ENCODE data around the gene PRDM4.
"Not testable (repeated sequence)": the region's sequence is repeated elsewhere in the genome, so short reads cannot be mapped to it uniquely, and the experiment has no call there.

The PRDM4 gene

DNA sequence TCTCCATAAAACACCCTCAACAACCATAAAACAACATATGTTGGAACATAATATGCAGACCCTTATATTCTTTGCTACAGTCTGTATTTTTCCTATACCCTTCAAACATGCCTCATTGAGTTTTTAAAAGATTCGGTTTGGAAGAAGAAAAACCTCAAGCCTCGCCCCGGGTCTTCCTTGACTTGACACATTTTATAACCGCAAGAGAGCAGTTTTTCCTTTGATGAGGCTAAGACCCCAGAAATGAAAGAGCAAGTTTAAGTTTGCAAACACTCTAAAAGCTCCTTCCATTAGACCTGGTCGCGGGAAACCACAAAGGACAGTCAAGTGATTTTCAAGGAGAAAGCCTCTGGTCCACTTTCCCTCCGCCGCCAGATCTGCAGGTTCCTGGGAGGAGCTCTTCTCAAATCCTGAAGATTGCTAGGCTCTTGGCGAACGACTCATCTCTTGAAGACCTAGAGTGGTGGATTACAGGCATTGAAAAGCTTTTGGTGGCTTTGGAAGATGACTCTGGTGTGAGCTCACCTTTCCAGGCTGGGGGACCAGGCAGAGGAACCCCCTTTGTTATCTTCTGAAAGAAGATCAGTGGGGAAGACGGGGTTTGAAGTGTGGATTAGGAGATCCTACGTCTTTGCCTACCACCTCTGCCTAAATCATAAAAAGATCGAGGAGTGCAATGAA, 13.6 kb upstream of the PRDM4 start, which contains the start of gene ASCL4:
Gene ASCL4 (plus strand): TSS at position 356 of the 681 bp plus-strand sequence. CDS start 515 bp downstream, outside the sequence.
- DNase-seq, result no peak

DNA sequence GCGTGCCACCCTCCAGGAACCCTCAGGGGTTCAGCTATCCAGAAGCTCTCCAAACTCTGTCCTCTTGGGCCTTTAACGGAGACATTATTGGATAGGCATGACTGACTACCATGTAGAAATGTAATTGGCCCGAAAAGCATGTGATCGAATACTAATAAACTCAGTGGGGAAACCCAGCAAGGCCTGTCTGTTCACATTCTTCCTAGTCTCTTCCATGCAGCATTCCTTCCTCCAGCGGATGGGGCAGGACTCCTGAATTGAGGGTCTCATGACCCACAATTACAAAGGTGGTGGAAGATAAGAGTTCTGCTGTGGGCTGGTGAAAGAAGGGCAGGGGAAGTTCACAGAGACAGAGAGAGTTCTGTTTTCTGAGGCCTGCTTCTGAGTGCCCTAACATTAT, 6.5 kb upstream of the PRDM4 start:
- DNase-seq, result no peak

- no peak for DNase-seq
Measured at GRCh38 chr12:107765316-107765715, 4.4 kb upstream of the PRDM4 start.

- DNase-seq, result no peak
Measured at GRCh38 chr12:107764626-107765025, 3.7 kb upstream of the PRDM4 start.

DNA sequence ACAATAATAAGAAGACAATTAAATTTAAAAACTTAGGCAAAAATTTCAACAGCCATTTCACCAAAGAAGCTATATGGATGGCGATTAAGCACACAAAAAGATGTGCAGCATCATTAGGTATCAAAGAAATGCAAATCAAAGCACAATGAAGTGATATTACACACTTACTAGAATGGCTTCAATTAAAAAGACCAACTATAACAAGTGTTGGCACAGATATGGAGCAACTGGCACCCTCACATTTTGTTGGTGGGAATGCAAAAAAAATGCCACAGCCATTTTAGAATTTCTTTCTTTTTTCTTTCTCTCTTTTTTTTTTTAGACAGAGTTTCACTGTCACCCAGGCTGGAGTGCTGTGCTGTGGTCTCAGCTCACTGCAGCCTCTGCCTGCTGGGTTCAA, 1.9 kb upstream of the PRDM4 start:
- DNase-seq, result no peak

GRCh38 chr12:107761502-107761904, 566 bp upstream of the PRDM4 start:
- DNase-seq, result no peak

GRCh38 chr12:107760207-107760808, 629 bp downstream of the PRDM4 start:
- no peak for DNase-seq

GRCh38 chr12:107759410-107759809, 1.5 kb downstream of the PRDM4 start:
- DNase-seq, result no peak

DNA sequence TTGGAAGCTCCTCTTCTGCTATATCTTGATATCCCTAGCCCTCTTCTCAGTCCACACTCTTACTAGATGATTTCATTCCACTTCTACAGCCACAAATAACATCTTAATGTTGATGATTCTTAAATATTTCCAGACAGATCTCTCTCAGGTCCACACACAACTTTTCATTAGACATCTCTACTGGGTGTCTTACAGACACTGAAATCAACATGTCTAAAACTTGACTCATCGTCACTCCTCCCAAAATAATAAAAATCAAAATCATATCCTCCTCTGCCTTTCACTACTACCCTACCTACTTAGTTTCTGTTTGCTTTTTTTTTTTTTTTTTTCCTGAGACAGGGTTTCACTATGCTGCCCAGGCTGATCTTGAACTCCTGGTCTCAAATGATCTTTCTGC, 11.9 kb downstream of the PRDM4 start:
- DNase-seq, result no peak

DNA sequence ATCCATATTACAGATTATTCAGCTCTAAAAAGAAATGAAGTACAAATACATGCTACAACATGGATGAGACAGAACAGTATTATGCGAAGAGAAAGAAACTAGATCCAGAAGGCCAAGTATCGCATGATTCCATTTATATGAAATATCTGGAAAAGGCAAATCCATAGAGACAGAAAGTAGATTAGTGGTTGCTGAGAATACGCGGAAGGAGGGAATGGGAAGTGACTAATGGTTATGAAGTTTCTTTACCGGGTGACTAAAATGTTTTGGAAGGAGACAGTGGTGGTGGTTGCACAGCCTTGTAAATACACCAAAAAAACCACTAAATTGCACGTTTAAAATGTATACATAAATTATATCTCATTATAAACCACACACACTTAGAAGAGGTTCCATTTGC, 12.5 kb downstream of the PRDM4 start:
- DNase-seq, result no peak

GRCh38 chr12:107736914-107737313, 24.0 kb downstream of the PRDM4 start:
- DNase-seq, result no peak

DNA sequence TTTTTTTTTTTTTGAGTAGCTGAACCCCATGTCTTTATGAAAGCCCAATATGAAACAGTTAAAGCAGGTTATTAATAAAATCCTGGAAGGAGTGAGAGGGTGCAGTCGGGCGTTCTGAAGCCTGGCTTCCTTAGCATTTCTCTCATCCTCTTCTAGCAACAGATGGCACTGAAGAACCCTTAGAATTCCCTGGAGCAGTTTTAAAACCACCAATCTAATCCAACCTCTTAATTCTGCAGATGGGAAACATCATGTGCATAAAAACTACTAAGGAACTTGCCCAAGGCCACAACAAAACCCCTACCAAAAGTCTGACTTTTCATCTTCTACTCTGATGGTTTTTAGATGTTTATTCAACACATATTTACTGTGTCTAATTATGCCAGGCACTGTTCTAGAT, 25.2 kb downstream of the PRDM4 start:
- DNase-seq, result no peak

DNA sequence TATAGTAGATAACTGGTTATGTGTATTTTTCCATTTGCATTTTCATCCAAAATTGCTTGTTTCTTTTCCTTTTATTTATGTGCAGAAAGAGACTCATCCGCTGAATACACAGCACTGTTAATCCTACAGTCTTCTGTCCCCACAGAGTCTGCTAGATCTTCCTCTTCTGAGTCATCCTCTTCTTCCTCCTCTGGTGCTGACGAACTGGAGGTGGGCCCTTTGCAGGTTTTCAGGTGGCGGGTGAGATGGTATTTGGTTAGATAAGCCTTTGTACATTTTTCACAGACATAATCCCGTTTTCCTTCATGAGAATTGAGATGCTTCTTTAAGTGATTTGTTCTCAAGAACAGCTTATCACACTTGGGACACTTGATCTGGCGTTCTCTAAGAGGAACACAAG, 26.8 kb downstream of the PRDM4 start:
- no peak for DNase-seq

DNA sequence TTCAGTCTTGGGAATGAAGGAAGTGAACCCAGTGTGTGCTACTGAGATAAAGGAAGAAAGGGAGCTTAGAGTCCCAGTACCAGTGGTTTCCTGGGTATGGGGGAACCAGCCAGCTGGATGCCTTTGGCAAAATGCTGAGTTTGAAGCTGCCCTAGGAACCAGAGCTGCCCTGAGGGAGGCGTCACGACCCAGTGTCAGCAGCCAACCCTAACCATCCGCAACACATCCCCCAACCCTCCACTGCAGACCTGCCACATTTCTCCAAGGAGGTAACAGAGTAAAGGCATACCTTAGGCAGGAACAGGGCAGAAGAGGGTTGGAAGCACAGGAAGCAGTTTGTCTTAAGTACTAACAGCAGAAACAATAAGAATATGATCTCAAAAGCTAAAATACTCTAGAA, 28.6 kb downstream of the PRDM4 start:
- no peak for DNase-seq

- DNase-seq, result no peak
Measured at GRCh38 chr12:107731366-107731765, 29.6 kb downstream of the PRDM4 start.

GRCh38 chr12:107730618-107731341, 30.2 kb downstream of the PRDM4 start:
- no peak for DNase-seq

GRCh38 chr12:107727742-107728141, 33.2 kb downstream of the PRDM4 start:
- not testable (repeated sequence) for DNase-seq

GRCh38 chr12:107727327-107727726, 33.6 kb downstream of the PRDM4 start:
- DNase-seq, result not testable (repeated sequence)

DNA sequence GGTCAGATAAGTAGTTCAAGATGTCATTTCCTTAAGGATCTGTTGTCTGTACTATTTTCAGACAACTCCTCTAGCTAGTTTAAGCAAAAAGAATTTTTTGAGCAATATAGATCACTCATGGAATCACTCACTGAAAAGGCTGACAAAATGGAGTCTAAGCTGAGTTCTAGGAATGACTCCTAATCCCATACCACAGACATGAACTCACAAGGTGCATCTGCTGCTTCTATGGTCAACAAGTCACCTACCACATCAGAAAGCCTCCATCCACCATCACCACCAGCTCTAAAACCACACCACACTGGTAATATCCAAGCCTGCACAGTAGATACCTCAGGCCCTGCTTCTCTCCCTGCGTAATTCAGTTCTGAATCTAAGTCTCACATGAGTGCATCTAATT, 42.3 kb downstream of the PRDM4 start:
- DNase-seq, result no peak

GRCh38 chr12:107715780-107716179, 45.2 kb downstream of the PRDM4 start:
- no peak for DNase-seq

DNA sequence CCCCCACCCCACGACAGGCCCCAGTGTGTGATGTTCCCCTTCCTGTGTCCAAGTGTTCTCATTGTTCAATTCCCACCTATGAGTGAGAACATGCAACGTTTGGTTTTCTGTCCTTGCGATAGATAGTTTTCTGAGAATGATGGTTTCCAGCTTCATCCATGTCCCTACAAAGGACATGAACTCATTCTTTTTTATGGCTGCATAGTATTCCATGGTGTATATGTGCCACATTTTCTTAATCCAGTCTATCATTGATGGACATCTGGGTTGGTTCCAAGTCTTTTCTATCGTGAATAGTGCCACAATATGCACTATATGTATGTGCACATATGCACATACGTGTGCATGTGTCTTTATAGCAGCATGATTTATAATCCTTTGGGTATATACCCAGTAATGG, 55.4 kb downstream of the PRDM4 start:
- not testable (repeated sequence) for DNase-seq

DNA sequence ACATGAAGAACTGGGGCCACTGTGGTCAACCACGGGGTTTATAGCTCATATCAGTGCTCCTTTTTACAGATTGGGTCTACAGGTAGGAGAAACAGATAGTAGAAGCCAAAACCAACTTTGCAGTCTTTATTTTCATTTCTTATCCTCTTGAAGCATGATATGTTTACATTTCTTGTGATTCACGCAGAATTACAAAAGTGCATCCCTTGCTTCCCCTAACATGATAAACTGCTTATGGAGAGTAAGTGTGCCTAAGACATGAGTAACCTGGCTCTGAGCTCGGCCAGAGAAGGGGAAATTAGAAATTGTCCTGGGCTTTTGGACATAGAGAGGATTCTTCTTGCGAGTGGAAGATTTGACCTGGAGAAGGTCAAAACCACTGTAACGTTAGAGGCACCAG, 56.9 kb downstream of the PRDM4 start:
- DNase-seq, result no peak

DNA sequence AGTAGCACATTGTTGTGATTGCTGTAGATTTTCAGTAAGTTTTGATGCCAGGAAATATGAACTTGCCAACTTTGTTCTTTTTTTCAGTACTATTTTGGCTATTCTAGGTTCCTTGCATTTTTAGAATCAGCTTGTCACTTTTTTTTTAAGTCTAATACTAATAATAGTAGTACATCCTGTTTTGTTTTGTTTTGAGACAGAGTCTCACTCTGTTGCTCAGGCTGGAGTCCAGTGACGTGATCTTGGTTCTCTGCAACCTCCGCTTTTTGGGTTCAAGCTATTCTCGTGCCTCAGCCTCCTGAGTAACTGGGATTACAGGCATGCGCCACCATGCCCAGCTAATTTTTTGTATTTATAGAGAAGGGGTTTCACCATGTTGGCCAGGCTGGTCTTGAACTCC, 58.8 kb downstream of the PRDM4 start:
- no peak for DNase-seq

DNA sequence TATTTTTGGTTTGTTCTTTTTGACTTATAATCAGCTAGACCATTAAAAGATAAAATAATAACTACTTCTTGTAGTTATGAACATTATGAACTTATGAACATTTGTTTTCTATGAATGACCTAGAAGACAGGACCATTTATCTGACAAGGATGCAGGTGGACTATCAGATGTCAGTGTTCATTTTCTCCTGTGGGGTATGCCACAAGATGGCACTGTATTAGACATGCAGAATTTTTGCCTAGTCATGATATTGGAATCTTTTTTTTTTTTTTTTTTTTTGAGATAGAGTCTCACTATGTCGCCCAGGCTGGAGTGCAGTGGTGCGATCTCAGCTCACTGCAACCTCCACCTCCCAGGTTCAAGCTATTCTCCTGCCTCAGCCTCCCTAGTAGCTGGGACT, 65.2 kb downstream of the PRDM4 start:
- DNase-seq, result not testable (repeated sequence)

Measured in stimulated activated naive CD4-positive, alpha-beta T cell treated with Interleukin-2 at 50 U/mL for 16 hours (primary cell).